A549 (cell line): ENCODE measurements around the gene DOCK10.

ENCODE experiments used
- POLR2A ChIP-seq: IDR thresholded peaks from 2 replicates; pipeline ENCODE4 v1.6.1; 2012; ENCODE audit warnings: mild to moderate bottlenecking, low read length
- RARB ChIP-seq: fragments of 250-450 bp; sonication (Bioruptor Pico); IDR thresholded peaks from 2 replicates; pipeline ENCODE4 v1.8.0; 2021; ENCODE audit warnings: mild to moderate bottlenecking, moderate library complexity
- RFX5 ChIP-seq: fragments of 450-650 bp; IDR thresholded peaks from 2 replicates; pipeline ENCODE4 v1.7.1; 2014; ENCODE audit warnings: antibody characterized with exemption, mild to moderate bottlenecking, moderate library complexity
- TF ChIP-seq, protein P1 (sequence below): fragments of 450-650 bp; IDR thresholded peaks from 2 replicates; pipeline ENCODE4 v1.6.1; 2014; ENCODE audit warnings: antibody characterized with exemption
- TF ChIP-seq, protein P2 (sequence below): IDR thresholded peaks from 2 replicates; pipeline ENCODE4 v1.6.1; 2012
- TF ChIP-seq, protein P3 (sequence below): fragments of >200 bp; sonication (Bioruptor Twin); formaldehyde crosslinking; IDR thresholded peaks from 3 replicates; pipeline ENCODE4 v1.5.1; 2016

DNA sequence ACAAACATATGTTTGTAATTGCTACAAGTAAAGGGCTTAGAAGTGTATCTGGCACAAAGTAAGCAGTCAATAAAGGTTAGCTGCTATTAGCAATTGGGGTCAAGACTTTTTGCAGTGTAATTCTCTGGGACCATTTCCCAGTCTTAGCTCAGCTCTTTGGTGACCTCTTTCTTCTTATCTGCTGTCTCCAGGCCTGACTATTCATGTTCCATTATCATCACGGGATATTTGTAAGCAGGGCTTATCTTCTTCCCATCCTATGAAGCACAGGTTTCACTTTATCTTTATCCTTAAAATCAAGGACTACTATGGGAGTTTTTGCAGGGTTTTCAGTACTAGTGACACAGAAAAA lies 131.7 kb downstream of the DOCK10 start:
- TF ChIP-seq, protein P1, sequence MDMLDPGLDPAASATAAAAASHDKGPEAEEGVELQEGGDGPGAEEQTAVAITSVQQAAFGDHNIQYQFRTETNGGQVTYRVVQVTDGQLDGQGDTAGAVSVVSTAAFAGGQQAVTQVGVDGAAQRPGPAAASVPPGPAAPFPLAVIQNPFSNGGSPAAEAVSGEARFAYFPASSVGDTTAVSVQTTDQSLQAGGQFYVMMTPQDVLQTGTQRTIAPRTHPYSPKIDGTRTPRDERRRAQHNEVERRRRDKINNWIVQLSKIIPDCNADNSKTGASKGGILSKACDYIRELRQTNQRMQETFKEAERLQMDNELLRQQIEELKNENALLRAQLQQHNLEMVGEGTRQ: no peak
- no peak for TF ChIP-seq RFX5
- no peak for TF ChIP-seq RARB (CRISPR knock-in tag)
- TF ChIP-seq, protein P2, sequence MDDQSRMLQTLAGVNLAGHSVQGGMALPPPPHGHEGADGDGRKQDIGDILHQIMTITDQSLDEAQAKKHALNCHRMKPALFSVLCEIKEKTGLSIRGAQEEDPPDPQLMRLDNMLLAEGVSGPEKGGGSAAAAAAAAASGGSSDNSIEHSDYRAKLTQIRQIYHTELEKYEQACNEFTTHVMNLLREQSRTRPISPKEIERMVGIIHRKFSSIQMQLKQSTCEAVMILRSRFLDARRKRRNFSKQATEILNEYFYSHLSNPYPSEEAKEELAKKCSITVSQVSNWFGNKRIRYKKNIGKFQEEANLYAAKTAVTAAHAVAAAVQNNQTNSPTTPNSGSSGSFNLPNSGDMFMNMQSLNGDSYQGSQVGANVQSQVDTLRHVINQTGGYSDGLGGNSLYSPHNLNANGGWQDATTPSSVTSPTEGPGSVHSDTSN: no peak
- TF ChIP-seq POLR2A: no peak
- TF ChIP-seq, protein P3, sequence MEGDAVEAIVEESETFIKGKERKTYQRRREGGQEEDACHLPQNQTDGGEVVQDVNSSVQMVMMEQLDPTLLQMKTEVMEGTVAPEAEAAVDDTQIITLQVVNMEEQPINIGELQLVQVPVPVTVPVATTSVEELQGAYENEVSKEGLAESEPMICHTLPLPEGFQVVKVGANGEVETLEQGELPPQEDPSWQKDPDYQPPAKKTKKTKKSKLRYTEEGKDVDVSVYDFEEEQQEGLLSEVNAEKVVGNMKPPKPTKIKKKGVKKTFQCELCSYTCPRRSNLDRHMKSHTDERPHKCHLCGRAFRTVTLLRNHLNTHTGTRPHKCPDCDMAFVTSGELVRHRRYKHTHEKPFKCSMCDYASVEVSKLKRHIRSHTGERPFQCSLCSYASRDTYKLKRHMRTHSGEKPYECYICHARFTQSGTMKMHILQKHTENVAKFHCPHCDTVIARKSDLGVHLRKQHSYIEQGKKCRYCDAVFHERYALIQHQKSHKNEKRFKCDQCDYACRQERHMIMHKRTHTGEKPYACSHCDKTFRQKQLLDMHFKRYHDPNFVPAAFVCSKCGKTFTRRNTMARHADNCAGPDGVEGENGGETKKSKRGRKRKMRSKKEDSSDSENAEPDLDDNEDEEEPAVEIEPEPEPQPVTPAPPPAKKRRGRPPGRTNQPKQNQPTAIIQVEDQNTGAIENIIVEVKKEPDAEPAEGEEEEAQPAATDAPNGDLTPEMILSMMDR: no peak
